ENCODE data around the gene PJA1.

Gene PJA1

DNA sequence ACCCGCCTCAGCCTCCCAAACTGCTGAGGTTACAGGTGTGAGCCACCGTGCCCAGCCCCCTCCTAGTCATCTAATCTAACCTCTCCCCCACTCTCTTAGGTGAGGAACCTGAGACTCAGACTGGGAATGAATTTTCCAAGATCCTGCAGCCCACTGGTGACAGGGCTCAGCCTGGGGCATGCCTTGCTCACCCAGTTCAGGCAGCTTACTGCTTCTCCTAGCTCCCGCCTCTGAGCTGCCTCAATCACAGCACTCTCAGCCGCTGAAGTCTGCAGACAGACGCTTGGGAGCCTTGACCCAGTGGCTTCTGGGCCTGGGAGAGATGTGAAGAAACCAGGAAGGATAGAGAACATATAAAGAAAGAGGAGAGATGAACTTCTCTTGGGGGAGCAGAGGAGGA, 24.4 kb downstream of the PJA1 start:
- DNase-seq: no peak

DNA sequence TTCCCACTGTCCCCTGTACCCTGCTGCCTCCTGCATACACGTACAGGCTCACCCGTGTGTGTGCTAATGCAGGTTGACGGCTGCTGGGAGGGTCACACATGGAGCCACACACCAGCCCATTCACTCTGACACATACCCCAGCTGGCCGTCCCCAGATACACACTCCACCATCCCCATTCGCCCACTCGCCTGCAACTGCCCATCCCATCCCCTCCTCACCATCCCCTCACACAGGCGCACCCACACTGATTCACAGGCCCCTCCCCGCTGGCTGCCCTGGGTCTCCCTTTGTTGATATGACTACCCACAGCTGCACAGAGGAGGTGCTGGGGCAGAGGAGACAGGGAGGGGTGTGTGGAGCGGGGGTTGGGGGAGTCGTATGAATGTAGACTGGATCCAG, 25.7 kb downstream of the PJA1 start:
- no peak for DNase-seq

DNA sequence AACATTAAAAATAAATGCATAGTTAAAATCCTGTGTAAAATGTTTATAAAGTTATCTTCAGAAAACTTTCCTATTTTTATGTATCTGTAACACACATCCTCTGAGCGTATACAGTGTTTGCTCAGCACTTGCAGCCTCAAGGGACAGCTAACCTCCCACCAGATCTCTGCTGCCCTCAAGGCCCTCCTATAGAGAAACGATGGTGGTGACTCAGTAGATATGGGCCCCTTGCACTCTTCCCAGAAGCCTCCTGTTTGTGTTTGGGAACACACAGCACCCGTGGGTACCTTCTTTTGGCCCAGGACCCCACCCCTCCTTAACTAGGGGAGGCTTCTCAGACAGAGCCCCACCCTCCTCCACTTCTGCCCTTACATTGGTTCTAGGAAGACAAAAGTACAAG, 26.7 kb downstream of the PJA1 start:
- no peak for DNase-seq

DNA sequence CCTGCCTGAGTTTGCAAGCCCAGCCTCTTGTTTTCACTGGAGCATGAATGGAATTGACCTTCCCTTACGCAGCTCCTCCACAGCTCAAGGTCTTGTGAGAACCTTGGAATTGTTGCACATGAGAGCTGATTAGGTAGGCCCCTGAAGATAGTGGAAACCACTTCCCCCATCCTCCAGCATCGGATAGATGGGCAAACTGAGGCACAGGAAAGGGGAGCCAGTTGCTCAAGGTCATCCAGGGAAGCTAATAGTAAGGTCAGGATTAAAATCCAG, 27.2 kb downstream of the PJA1 start:
- no peak for DNase-seq

DNA sequence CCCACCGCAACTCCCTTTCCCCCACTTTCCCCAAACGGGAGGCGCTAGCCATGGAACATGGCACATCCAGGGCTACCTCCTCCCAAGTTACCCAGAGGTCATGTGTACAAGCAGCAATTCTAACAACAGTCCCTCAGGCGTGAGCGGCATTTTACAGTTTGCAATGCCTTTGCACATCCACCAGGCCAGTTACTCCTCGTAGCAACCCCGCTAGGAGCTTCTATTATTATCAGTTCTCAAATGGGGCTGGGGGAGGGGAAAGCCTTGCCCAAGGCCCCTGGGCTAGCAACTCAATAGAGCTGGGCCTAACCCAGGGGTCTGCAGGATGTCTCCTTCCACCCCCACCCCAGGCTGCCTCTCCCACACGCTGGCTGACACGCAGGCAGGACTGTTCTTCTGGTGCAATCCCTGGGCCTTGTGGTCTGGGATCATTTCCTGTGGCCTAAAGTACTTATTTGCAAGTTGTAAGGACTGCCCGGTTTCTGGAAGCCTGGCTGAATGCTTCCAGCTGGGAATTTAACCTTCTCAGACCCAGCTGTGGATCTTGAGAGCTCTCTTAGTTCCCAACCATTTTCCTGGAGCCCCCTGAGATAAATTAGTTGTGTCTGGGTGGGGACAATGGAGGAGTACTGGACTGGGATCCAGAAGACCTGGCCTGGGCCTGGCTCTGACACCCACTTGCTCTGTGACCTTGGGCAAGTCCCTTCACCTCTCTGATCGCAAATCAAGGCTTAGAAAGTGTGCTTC, 27.7 kb downstream of the PJA1 start:
- DNase-seq: no peak

DNA sequence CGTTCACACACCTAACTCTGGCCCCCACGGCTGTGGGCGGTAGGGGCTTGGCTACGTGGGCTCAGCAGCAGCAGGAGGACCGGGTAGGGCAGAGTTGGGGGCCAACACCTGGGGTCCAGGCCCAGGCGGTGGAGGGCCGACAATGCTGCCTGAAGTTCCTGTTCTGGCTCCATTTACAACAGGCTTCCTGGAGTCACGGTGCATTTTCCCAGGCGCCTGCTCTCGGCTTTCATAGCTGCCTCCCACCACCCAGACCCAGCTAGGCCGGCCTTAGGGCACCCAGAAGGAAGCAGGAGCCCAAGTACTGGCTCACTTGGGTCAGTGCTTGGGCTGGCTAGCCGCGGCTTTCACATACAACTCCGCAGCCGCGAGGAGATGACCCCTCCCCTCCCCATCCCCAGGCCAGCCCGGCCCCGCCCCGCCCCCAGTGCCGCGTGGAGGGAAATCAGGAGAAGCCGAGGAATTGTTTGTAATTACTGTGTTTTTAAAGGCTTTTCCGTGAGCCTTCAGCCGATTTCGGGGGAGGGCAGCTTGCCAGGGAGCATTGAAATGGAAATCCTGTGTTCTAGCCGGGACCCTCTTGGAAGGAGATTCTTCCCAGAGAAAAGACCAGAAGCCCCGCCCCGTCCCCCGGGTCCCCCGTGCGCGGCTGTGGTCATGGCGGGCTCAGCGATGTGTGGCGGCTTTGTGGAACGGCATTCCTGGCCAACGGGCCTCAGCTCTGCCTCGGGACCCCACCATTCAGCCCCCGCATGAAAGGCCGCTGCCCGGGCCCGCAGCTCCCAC, 28.5 kb downstream of the PJA1 start:
- no peak for DNase-seq

DNA sequence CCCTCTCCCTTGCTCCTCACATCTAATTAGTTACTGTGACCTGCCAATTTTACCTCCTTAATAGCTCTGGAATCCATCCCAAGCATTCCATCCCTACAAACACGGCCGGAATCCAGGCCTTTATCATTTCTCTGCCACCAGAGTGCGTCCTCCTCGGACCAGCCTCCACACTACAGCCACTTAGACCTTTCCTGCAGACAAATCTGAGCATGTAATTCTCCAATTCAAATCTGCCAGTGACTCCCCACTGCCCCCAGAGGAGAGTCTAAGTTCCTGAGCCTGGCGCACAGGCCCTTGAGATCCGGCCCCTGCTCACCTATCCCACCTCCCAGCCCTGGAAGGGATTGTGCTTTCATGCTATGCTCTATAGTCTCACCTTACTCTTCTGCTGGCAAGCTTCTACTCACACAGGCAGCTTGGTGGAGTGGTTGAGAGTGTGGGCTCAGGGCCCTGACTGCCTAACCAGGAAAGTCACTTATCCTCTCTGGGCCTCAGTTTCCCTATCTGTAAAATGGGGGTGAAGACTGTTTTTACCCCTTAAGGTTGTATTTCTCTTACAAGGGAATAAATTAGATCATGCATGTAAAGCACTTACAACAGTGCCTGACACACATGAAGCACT, 31.2 kb downstream of the PJA1 start:
- DNase-seq: no peak

DNA sequence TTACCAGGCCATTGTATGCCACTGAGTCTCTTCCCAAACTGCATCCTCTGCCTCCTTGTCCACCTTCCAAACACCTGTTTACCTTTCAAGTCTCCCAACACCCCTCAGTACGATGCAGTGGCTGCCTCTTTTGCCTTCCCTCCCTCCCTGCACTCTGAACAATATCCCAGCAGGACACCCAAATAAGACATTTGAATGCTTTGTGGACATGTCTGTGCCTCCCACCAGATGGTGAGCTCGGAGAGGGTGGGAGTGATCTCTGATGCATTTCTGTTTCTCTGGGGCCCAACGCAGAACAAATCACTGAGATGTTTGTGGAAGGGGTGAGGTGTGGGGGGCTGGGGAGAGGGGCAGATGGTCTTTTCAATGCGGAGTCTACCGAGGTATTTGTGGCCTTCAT, 33.4 kb downstream of the PJA1 start:
- DNase-seq: no peak

DNA sequence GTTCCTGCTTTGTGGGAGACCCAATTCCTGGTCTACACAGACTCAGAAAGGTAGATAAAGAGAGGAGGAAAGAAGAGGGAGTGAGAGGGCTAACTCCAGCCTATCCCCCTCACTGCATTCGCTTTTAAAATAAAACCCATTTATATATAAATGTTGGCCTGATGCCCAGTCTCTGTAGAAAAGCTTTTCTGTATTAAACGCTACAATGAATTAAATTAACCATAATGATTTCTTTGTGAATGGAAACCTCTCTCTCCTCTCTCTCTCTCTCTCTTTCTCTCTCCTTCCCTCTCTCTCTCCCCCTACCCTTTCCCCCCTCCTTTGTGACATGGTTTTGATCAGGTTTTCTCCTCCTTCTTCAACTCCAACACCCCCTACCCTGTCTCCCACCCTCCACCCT, 34.8 kb downstream of the PJA1 start:
- DNase-seq: no peak

DNA sequence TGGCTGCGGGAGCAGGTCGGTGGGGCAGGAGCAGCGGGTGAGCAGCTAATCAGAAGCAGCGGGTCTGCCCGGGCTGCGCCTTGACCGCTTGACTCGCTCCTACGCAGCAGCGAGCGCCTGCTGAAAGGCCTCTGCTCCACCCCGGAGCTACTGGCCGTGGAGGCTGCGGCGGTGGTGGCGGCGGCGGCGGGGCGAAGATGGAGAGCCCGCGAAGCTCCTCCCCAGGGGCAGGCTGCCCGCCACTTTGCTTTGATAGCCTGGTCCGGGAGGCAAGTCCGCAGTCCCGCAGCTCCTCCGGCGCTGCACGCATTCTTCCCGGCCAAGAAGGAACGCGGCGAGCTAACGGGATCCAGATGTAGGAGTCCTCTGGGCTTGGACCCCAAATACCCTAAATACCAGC, 36.7 kb downstream of the PJA1 start:
- no peak for DNase-seq

DNA sequence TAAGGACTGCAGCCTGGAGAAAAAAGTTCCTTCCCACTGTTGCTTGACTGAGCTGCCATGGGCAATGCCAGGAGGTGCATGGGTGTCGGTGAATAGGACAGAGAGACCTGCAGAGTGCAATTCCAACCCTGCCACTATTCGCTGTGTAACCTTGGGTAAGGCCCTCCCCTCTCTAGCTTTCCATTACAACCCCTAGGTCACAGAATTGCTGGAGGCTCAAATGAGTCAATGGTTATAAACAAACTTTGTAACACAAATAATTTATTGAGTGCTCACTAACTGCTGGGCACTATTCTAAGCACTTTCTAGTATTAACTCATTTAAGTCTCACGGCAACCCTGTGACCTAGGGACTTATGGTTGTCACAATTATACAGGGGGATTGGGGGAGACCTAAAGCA, 37.8 kb downstream of the PJA1 start:
- no peak for DNase-seq

DNA sequence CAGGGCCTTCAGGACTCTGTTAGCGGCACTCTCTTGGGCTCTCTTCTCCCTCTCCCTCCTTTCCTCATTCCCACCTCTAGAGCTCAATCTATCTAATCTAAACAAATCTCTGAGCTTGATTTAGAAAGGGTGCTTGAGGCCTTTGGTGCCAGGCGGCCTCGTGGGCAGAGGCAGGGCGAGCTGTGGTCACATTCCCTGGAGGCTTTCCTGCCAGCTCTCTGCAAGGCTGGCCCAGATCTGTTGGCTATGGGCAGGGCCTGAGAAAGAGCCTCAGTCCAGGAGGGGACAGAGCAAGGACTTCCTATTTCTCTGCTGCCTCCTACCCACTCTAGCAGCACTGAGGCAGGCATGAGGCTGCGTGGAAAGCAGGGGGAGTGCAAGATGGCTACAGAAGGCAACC, 38.6 kb downstream of the PJA1 start:
- DNase-seq: no peak

DNA sequence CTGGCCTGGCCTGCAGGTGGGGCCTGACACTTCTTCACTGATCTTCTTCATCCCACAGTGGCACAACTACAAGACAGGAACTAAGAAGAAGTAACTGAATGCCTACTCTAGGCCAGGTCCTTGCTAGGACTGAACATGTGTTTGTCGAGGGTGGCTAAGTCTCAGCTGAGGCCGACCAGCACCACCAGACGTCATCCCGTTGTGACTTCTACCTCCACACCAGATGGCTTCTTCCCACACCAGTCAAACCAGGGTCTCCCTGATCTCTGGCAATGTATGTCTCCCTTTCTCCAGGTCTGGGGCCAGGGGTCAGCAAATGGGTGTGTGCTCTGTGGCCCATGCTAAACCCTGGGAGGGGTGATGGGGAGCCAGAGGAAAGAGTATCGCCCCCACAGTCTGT, 40.2 kb downstream of the PJA1 start:
- DNase-seq: no peak

DNA sequence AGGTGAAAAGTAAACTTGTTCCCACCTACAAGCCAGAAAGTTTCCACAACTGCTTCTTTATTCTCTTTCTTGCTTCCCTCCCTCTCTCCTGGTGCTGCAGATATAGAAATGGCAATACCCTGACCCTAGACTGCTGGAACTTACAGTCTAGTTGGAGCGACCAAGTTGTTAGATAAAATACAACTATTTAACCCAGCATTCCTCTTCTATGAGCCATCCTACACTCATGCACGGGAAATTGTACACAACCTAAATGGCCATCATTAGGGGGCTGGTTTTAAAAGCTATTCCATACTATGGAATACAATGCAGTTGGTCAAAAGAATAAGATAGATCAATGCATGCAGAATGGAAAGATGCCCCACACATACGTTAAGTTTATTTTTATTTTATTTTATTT, 41.1 kb downstream of the PJA1 start:
- no peak for DNase-seq

DNA sequence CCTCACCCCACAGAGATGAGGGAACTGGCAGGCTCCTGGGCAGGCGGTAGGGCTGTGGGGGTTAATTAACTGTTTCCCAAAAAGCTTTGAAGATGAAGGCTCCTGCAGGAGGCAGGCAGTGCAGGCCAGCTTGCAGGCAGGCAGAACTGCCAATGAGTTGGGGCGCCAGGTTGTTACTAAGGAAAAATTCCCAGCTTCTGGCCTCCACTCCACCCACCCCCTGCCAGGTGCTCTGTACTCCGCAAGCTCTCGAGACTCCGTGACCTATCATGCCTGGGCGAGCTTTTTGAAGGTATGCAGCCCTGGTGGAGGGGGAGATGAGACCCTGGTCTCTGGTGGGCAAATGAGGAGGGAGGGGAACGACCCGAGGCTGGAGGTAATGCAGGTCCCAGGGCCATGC, 41.8 kb downstream of the PJA1 start:
- DNase-seq: no peak

DNA sequence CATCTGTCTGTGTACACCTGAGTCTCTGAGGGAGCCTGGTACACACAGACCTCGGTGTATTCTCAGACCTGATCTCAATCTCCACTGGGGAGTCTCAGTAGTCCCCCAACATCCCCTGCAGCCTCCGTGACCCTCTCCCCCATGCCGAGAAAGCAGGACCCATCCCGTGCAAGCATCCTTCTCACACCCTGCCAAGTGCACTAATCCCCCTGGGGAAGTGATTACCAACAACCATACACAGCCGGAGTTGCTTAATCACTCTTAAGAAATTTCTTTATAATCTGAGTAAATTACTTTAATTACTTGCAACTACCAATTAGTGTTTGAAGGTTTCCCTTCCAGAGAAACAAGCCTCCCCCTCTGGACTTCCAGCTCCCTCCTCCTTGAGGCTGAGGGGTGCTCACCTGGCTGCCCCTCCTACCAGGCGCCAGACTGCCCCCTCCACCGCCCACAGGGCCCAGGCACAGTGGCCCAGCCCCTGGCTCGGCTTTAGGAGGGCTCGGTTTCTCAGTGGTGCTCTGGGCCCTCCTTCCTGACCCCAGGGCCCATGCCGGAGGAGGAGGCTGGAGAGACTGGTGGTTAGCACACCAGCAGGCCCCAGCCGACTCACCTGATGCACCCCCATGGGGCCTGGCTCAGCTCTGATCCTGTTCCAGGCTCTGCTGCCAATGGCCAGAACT, 43.8 kb downstream of the PJA1 start:
- DNase-seq: no peak

DNA sequence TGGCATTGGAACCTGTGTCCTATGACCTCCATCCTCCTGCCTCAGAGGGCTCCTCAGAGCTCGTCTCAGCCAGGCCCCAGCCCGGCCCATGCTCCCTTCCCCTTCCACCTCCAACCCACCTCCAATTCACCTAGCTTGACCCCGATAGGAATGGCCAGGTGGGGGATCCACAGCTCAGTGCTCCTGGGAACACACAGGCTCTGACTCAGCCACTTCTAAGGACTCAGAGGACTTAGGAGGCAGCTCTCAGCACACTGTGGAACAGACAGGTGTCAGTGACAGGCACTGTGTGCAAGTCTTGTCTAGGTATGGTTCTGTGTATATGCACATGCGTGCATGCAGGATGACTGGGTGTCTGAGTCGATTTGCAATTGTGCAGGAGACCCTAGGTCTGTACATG, 44.8 kb downstream of the PJA1 start:
- no peak for DNase-seq

DNA sequence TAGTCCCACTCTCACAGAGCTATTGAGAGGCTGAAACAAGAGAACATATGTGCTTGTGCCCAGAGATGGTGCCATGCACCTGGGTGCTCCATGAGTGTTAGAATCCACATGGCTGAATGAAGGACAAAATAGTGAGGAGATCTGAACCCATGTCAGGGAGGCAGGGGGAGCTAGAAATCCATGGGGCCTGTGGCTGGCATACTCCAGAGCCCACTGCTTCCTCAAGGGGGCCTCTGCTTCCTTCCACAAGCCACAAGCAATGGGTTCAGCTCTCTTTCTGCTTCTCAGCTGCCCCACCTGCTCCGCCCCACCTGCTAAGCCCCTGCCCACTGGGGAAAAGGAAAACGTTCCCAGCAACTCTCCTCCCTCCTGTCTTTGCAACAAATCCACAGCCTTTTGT, 46.1 kb downstream of the PJA1 start:
- DNase-seq: no peak

DNA sequence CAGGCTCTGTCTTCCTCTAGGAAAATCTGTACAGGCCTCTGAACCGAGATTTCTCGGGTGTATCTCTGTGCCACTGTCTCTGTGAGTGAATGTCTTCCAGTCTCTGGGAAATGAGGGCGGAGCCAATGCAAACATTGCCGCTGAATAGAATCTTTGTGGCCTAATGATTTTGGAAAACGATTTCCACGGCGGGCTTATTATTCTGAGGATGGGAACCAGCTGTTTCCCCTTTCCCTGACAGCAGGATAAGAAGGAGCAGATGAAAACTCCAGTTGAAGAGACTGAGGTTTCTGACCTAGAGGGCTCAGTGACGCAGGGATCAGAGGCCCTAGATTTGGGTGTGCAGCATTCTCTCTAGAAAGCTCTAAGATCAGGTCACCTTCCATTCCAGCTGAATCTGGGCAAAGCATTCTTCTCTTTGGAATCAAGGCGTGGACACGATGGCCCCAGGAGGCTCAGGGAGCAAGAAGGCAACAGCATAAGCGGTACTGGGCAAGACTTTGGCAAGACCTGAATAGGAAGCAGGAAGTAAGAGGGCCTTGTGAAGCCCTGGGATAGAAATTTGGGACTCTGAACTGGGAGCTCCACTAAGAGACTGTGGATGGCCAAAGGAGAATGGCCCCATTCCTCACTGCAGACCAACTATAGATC, 47.3 kb downstream of the PJA1 start:
- no peak for DNase-seq

DNA sequence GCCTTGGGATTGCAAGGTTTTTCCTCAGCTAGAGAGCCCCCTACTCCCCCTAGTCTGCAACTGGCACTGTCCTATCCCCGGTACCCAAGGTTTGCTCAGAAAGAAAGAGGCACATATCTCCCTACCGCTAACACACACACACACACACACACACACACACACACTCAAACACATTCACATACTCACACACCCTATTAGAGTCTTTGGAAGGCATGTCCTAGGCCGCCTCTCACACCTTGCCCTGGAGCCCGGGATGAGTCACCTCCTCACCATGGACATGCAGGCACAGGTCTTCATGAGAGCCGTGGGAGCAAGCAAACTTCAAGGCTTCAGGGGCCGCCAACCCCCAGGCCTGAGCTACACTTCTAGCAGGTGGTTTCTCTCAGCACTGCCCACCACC, 49.2 kb downstream of the PJA1 start:
- DNase-seq: no peak

DNA sequence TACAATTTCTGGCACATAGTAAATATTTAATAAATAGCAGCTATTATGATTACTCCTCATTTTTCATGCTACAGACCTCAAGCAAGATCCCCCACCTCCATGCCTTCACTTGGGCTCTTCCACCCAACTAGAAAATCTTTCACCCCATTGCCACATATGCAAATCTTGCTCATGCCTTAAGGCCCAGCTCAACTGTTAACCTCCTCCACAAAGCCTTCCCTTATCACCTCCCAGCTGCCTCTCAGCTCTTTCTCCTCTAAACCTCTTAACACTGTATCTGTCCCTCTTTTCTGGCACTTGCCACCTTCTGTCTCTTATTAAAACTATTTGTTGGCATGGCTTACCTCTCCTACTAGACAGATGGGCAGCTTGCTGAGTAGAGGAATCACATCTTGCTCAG, 51.5 kb downstream of the PJA1 start:
- DNase-seq: no peak

Measured in CD4-positive, alpha-beta T cell treated with Interleukin-1 beta for 1 hour (primary cell).